H1 (cell line): ENCODE data around the gene ROR1. TPM values are rescaled to one million over a fixed set of nuclear protein-coding genes. Genes with fewer than 3 reads are reported as not detected.

Source experiments
- KDM1A ChIP-seq: fragments of 200-600, 300-600 bp; sonication (generic); IDR thresholded peaks from 2 replicates; pipeline ENCODE4 v1.7.1; 2016; ENCODE audit warnings: mild to moderate bottlenecking, low read length, borderline replicate concordance
- POU5F1 ChIP-seq: IDR thresholded peaks from 2 replicates; pipeline ENCODE4 v1.6.1; 2011; ENCODE audit warnings: low read depth, mild to moderate bottlenecking, low read length, moderate library complexity
- SIRT6 ChIP-seq: IDR thresholded peaks from one replicate; pipeline ENCODE4 v1.7.1; 2012; ENCODE audit warnings: low read length, inconsistent platforms
- polyA plus RNA-seq, 7 experiments: library from polyadenylated mRNA; depleted of rRNA in 3 of 7; stranded (reverse) in 5 of 7; unstranded in 2 of 7; fragments of >200 nt in 5 of 7; fragments of 200-250 nt in 2 of 7; gene quantifications; 1 replicate in 5 of 7; 2 replicates in 1 of 7; 4 replicates in 1 of 7; pipeline versions ENCODE4 v1.2.1 to v1.2.3, GENCODE V29; 2011 to 2013; ENCODE audit warnings: missing spikeins in 2 of 7, mixed read lengths in 2 of 7
- total RNA-seq: library from RNA; stranded (reverse); fragmentation: NEBNext Ultra II Directional; extraction: Animal tissue kit (Norgen Biotek cat#: 25700); gene quantifications from 2 replicates; pipeline ENCODE4 v1.2.1, GENCODE V29; 2021
- TF ChIP-seq, protein P1 (sequence below): fragments of 300-600 bp; sonication (generic); IDR thresholded peaks from 2 replicates; pipeline ENCODE4 v1.7.1; 2012; ENCODE audit warnings: low read length, moderate library complexity, mild to moderate bottlenecking, inconsistent platforms; ENCODE audit not compliant: insufficient replicate concordance

The ROR1 gene
- total and polyA plus RNA-seq, 2 of the 8 experiments (the other 6 are each of a cell fraction or from before 2014, with no cell fraction given), result 33.6 to 73.6 TPM

DNA sequence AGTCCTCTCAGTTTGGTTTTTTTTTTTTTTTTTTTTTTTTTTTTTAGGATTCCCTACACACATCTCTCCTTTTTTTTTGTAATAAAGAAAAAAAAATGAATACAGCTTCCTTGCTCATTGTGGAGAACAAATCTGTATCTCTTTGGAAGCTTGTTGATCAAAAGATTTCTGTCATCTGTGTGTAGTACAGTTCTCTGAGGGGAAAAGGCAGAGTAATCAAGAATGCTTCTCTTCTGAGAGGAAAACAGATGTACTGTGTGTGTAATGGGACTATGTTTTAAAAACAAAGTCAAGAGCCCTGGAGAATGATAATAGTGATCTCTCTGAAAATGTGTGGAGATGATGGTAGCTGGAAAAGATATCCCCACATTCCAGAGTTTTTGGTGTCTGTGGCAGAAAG lies 16.5 kb upstream of the ROR1 start (continued):
- TF ChIP-seq, protein P1, sequence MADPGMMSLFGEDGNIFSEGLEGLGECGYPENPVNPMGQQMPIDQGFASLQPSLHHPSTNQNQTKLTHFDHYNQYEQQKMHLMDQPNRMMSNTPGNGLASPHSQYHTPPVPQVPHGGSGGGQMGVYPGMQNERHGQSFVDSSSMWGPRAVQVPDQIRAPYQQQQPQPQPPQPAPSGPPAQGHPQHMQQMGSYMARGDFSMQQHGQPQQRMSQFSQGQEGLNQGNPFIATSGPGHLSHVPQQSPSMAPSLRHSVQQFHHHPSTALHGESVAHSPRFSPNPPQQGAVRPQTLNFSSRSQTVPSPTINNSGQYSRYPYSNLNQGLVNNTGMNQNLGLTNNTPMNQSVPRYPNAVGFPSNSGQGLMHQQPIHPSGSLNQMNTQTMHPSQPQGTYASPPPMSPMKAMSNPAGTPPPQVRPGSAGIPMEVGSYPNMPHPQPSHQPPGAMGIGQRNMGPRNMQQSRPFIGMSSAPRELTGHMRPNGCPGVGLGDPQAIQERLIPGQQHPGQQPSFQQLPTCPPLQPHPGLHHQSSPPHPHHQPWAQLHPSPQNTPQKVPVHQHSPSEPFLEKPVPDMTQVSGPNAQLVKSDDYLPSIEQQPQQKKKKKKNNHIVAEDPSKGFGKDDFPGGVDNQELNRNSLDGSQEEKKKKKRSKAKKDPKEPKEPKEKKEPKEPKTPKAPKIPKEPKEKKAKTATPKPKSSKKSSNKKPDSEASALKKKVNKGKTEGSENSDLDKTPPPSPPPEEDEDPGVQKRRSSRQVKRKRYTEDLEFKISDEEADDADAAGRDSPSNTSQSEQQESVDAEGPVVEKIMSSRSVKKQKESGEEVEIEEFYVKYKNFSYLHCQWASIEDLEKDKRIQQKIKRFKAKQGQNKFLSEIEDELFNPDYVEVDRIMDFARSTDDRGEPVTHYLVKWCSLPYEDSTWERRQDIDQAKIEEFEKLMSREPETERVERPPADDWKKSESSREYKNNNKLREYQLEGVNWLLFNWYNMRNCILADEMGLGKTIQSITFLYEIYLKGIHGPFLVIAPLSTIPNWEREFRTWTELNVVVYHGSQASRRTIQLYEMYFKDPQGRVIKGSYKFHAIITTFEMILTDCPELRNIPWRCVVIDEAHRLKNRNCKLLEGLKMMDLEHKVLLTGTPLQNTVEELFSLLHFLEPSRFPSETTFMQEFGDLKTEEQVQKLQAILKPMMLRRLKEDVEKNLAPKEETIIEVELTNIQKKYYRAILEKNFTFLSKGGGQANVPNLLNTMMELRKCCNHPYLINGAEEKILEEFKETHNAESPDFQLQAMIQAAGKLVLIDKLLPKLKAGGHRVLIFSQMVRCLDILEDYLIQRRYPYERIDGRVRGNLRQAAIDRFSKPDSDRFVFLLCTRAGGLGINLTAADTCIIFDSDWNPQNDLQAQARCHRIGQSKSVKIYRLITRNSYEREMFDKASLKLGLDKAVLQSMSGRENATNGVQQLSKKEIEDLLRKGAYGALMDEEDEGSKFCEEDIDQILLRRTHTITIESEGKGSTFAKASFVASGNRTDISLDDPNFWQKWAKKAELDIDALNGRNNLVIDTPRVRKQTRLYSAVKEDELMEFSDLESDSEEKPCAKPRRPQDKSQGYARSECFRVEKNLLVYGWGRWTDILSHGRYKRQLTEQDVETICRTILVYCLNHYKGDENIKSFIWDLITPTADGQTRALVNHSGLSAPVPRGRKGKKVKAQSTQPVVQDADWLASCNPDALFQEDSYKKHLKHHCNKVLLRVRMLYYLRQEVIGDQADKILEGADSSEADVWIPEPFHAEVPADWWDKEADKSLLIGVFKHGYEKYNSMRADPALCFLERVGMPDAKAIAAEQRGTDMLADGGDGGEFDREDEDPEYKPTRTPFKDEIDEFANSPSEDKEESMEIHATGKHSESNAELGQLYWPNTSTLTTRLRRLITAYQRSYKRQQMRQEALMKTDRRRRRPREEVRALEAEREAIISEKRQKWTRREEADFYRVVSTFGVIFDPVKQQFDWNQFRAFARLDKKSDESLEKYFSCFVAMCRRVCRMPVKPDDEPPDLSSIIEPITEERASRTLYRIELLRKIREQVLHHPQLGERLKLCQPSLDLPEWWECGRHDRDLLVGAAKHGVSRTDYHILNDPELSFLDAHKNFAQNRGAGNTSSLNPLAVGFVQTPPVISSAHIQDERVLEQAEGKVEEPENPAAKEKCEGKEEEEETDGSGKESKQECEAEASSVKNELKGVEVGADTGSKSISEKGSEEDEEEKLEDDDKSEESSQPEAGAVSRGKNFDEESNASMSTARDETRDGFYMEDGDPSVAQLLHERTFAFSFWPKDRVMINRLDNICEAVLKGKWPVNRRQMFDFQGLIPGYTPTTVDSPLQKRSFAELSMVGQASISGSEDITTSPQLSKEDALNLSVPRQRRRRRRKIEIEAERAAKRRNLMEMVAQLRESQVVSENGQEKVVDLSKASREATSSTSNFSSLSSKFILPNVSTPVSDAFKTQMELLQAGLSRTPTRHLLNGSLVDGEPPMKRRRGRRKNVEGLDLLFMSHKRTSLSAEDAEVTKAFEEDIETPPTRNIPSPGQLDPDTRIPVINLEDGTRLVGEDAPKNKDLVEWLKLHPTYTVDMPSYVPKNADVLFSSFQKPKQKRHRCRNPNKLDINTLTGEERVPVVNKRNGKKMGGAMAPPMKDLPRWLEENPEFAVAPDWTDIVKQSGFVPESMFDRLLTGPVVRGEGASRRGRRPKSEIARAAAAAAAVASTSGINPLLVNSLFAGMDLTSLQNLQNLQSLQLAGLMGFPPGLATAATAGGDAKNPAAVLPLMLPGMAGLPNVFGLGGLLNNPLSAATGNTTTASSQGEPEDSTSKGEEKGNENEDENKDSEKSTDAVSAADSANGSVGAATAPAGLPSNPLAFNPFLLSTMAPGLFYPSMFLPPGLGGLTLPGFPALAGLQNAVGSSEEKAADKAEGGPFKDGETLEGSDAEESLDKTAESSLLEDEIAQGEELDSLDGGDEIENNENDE, result no peak
- TF ChIP-seq POU5F1 (no peak), KDM1A (no peak), SIRT6 (no peak)
